GM12873 (cell line): ENCODE results near the gene UBR4.

Experiments used
- TF ChIP-seq, protein P1 (sequence below): IDR thresholded peaks from 2 replicates; pipeline ENCODE4 v1.5.1; 2012; ENCODE audit warnings: low read depth, mild to moderate bottlenecking, moderate library complexity, low read length, control low read depth; ENCODE audit not compliant: insufficient read depth; ENCODE audit errors: missing control alignments

The UBR4 gene

DNA sequence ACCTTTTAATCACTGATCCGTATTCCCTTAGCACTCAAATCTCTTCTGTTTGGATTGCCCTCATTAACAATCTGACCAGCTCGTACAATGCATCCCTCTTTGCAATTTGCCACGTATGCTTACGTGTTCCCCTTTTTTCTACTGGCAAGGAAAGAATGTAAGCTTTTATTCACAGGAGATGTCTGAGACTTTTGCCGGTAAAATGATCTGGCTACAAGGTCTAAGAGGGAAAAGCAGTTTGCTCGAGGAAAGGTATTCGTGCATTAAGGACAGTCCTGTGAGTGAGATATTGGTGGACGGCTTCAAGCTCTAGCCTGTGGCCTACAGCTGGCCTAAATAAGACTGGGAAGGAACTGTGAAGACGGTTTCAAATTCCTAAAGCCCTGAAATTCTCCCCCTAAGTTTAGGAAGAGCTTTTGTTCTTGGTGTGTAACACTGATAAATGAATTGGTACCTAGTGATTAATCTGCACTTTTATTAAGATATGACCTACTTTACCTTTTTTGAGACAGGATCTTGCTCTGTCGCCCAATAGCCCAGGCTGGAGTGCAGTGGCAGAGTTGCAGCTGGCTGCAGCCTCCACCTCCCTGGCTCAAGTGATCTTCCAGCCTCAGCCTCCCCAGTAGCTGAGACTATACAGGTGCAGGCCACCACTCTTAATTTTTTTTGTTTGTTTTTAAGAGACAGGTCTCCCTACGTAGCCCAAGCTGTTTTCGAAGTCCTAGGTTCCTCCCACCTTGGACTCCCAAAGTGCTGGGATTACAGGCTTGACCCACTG is 895 bp upstream of the UBR4 start:
- TF ChIP-seq, protein P1, sequence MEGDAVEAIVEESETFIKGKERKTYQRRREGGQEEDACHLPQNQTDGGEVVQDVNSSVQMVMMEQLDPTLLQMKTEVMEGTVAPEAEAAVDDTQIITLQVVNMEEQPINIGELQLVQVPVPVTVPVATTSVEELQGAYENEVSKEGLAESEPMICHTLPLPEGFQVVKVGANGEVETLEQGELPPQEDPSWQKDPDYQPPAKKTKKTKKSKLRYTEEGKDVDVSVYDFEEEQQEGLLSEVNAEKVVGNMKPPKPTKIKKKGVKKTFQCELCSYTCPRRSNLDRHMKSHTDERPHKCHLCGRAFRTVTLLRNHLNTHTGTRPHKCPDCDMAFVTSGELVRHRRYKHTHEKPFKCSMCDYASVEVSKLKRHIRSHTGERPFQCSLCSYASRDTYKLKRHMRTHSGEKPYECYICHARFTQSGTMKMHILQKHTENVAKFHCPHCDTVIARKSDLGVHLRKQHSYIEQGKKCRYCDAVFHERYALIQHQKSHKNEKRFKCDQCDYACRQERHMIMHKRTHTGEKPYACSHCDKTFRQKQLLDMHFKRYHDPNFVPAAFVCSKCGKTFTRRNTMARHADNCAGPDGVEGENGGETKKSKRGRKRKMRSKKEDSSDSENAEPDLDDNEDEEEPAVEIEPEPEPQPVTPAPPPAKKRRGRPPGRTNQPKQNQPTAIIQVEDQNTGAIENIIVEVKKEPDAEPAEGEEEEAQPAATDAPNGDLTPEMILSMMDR = no peak

DNA sequence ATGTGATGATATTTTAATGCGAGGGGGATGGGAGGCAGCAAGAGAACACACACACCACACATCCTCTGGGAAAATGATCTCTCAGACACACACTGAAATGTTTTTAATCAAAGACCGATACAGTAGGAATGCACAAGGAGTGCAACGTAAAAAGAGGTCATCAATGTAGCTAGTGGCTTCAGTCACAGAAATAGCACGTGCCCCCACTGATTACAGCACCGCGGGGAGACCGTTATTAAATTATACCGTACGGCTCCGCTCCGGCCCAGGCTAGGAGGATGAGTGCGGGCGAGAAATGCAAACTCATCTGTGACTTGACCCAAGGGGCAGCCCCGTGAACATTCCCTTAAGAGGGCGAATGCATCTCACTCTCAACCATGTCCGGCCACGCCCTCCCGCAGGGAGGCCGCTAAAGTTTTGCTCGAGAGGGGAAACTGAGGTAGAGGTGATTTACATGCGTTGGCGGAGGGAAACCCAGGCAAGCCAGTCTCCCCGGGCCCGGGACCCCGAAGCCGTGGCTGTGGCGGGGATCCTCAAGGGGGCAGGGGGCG is 552 bp downstream of the UBR4 start:
- TF ChIP-seq, protein P1 = no peak

DNA sequence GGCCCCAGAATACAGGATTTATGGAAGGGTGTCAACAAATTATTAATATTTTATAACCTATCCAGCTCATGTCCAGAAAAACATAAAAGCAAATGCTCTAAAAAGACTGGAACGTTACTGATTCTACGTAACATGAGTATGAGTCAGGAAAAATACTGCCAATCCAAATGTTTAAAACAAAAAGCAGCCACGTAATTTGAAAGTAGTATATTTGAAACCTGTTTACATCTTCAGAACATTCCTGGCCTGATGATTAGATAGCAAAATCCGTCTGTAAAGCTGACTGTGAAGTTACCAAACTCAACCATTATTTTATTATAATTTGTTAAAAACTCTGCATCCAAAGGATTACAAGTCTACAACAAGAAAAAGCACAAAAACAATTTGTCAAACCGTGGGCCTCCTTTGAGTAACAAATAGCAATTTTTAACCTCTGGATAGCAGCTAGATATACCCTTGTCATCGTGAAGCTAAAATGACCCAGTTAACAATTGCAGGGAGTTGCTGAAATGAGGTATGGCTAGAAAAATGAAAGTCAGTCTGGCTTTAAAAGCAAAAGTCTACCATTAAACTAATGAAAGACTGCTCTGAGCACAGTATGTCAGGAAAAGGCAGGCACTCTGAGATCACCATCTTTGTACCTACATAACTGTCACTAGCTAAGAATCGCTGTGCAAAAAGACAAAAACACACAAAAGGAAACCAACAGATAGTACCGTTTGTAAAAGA is 1.2 kb downstream of the UBR4 start:
- TF ChIP-seq, protein P1 = no peak

DNA sequence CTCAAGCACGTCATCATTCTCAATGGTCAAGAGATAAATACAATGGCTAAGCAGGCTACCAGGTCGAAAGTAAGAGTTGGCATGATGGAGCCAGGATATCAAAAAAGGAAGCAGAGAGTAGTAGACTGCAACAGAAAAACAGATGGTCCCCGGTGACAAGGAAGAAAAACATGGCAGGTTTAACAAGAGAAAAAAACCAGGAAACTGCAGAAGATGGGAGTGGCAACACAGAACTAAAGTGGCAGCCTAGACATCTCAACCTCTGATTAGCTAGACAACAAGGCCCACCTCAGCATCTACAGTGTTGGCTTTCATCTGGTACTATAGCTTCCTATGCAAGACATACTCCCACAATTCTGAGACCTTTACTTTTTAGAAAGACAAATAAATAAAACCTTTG is 3.1 kb downstream of the UBR4 start:
- TF ChIP-seq, protein P1 = no peak

DNA sequence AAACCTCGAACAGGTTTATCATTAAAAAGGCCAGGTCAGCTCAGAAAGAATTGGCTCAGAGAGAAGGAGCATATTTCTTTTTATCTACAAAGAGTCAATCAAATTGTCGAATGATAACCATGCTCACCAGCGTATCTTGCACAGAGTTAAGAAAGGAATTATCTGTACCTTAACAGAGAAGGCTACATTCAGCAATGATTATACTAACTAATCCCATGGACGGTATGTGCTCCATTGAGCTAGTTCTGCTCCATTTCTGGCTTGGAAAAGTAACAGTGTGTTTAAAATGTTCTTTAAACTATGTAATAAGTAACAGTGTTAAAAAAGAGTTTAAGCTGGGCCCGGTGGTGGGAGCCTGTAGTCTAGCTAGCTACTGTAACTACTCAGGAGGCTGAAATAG is 4.2 kb downstream of the UBR4 start:
- TF ChIP-seq, protein P1 = no peak

DNA sequence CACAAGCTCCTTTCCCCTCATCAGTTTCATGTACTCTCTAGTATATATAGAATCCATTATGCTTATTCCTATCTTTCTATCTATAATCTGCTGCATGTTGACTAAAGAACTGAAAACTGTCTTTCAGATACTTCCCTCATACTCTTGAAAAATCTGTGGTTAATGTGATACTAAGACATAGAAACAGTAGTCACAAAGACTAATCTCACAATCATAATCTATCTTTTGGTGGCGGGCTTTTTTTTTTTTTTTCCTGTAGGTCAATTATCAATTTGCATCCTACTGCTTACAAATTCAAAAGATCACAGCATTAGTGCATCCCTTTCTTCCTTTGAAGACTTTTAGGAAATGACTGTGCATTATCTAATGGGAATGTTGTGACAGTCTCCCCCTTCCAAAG is 4.7 kb downstream of the UBR4 start:
- TF ChIP-seq, protein P1 = no peak
